Activated CD8-positive, alpha-beta memory T cell treated with anti-CD3 and anti-CD28 coated beads, Interleukin-2, amount 50 U/mL, for 48 hours (primary cell): ENCODE results near the gene B4GALNT1.

Experiments used
- DNase-seq: peaks from one replicate; pipeline ENCODE4 v3.0.0-alpha.2; 2020

Gene B4GALNT1

DNA sequence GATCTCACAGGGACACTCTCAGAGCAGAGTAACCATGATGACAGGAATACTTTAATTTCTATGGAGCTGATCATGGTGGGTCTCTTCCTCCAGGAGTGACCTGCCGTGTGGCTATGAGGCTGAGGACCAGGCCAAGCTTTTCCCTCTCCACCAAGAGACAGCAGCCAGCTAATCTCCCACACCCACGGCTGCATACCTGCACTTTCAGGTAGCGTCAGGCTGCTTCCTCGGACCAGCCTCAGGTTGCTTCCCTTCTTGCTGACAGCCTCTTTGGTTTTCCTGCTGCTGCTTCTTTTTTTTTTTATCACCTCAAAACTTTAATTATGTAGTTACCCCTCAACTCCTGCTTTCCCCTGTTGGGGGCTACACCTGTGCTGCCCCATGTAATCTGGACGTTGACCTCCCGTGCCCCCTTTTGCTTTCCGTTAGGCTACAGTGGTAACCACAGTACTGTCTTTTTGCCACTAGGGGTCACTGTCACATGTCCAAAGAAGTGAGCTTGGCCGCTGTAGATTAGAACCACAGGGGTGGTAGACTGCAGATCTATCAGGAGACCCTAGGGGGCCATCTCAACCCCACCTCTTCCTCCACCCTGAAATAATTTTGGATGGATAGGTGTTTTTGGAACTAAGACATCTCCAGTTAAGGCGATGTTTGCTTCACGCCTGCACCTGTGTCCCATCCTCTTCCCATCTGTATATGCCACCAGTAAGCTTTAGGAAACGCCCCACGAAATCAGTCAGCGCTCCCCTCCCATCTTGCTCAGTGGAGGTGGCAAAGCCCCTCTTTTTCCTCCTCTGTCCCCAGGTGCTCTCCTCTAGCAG lies 49.8 kb downstream of the B4GALNT1 start:
- peak; percentile 72 for DNase-seq

GRCh38 chr12:57582440-57582839 lies 50.6 kb downstream of the B4GALNT1 start:
- no peak for DNase-seq

- no peak for DNase-seq
These were observed 51.2 kb downstream of the B4GALNT1 start for GRCh38 chr12:57581802-57582201.

- no peak for DNase-seq
These were observed 52.6 kb downstream of the B4GALNT1 start for GRCh38 chr12:57580466-57580795.

GRCh38 chr12:57579677-57580465 lies 53.1 kb downstream of the B4GALNT1 start:
- DNase-seq: no peak

DNA sequence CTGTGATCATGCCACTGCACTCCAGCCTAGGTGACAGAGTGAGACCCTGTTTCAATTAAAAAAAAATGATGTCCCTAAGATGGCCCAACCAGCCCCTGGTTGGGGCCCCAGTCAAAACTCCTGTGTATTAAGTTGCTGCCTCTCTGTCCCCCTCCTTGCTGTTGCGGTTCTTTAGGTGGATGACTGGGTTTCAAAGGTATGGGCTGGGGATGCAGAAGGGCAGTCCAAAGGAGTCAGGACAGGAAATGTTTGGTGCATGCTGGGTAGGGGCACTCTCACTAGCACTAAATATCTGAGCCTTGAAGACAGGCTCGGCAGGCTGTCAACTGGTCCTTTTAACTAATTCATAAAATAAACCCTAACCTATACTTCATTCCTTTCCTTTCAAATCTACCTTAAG lies 54.0 kb downstream of the B4GALNT1 start:
- no peak for DNase-seq

DNA sequence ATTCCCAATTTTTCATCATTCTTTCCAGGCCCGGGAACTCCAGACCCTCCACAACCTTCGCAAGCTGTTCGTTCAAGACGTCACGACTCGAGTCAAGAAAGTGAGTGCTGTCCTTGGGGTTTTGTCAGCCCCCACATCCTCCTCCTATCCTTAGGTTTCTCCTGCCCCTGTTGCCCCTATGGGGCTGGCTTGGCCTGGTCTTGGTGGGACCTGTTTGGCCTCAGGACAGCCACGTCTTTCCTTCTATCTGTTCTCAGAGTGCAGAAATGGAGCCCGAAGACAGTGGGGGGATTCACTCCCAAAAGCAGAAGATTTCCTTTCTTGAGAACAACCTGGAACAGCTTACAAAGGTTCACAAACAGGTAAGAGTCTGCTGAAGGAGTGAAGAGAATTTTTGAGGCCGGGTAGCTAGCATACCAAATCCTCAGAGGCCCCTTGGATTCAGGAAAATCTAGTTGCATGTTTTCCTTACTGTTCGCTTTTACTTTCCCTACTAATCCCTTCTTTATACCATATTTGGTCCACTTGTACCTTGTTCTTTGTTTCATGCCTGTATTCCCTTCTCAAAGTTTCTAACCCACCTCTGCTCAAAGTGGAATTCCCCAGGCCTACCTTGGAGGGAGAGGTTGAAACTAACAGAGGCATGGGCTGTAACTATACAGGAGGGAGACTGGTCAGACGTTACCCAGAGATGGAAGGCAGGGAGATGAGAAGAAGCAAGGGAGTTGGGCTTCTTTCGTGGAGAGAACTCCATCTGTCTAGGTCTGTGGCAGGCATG lies 54.8 kb downstream of the B4GALNT1 start:
- no peak for DNase-seq

- no peak for DNase-seq
These were observed 56.3 kb downstream of the B4GALNT1 start for GRCh38 chr12:57576613-57577160.
